Parathyroid adenoma (tissue), 2 donors: ENCODE measurements around the gene POC1A.

Source experiments
- H2AFZ ChIP-seq: fragments of 300-600 bp; sonication (generic); one replicate; pipeline ENCODE4 v1.7.0; 2017; ENCODE audit warnings: antibody characterized with exemption, mild to moderate bottlenecking
- H3K27ac ChIP-seq: fragments of 300-600 bp; sonication (generic); one replicate; pipeline ENCODE4 v1.7.0; 2017
- H3K27me3 ChIP-seq: fragments of 300-600 bp; sonication (generic); one replicate; pipeline ENCODE4 v1.7.0; 2017; ENCODE audit warnings: low read length; ENCODE audit not compliant: control insufficient read depth, insufficient read depth
- H3K36me3 ChIP-seq: fragments of 300-600 bp; sonication (generic); one replicate; pipeline ENCODE4 v1.7.0; 2017; ENCODE audit warnings: low read length; ENCODE audit not compliant: control insufficient read depth, insufficient read depth
- H3K4me1 ChIP-seq: fragments of 300-600 bp; sonication (generic); one replicate; pipeline ENCODE4 v1.7.0; 2017; ENCODE audit warnings: control low read depth
- H3K4me2 ChIP-seq: fragments of 300-600 bp; sonication (generic); one replicate; pipeline ENCODE4 v1.7.0; 2017; ENCODE audit warnings: low read length
- H3K4me3 ChIP-seq: fragments of 300-600 bp; sonication (generic); one replicate; pipeline ENCODE4 v1.7.0; 2017; ENCODE audit warnings: low read depth, low read length
- H3K79me2 ChIP-seq: fragments of 300-600 bp; sonication (generic); one replicate; pipeline ENCODE4 v1.7.0; 2017; ENCODE audit warnings: control low read depth
- H3K9ac ChIP-seq: fragments of 300-600 bp; sonication (generic); one replicate; pipeline ENCODE4 v1.7.0; 2017; ENCODE audit warnings: mild to moderate bottlenecking
- H3K9me3 ChIP-seq: fragments of 300-600 bp; sonication (generic); one replicate; pipeline ENCODE4 v1.7.0; 2017; ENCODE audit warnings: low read length; ENCODE audit not compliant: control insufficient read depth
- TF ChIP-seq, protein P1 (sequence below): fragments of 300-600 bp; sonication (generic); IDR thresholded peaks from one replicate; pipeline ENCODE4 v1.7.0; 2017; ENCODE audit warnings: antibody characterized with exemption, mild to moderate bottlenecking
- donor health status: primary hyperparathyroidism.

POC1A gene

DNA sequence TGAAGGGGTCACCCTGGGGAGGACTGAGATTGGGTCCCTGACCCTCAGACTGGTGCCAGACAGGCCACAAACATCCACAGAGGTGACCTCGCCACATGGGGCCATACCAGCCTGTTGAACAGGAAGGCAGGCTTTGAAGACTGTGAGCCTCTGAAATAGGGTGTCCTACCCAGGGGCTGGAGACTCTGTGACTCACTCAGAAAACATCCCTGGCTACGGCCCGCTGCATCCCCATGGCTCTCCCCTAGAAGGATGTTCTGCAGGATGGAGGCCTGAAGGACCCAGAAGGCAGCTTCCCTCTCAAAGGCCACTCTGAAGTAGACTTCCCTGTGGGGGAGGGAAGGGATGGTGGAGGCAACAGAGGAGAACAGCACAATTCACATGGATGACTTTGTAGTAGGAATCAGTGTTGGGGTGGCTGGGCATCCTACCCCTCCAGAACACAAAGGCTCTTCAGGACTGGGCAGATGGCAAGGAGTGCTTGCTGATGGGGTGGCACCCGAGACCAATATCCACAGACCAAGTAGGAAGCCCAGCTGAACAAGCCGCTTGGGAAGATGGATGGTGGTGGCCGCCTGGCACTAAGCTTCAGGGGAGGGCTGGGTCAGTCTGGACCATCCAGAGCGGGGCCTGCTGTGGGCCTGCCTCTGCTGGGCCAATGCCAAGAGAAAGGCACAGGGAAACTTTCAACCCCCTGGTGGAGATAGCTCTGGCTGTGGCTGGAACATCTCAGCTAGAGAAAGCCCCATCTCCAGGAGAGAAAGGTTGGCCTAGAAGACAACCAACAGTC, 60.3 kb downstream of the POC1A start:
- H3K36me3 ChIP-seq = no peaks in the 10 kb centered on the region
- no peaks in the 10 kb centered on the region for H3K27me3 ChIP-seq
- no peak overlapping the region for H3K27ac ChIP-seq
- no peak overlapping the region for H3K4me2 ChIP-seq
- H3K9ac ChIP-seq = no peak overlapping the region
- TF ChIP-seq, protein P1, sequence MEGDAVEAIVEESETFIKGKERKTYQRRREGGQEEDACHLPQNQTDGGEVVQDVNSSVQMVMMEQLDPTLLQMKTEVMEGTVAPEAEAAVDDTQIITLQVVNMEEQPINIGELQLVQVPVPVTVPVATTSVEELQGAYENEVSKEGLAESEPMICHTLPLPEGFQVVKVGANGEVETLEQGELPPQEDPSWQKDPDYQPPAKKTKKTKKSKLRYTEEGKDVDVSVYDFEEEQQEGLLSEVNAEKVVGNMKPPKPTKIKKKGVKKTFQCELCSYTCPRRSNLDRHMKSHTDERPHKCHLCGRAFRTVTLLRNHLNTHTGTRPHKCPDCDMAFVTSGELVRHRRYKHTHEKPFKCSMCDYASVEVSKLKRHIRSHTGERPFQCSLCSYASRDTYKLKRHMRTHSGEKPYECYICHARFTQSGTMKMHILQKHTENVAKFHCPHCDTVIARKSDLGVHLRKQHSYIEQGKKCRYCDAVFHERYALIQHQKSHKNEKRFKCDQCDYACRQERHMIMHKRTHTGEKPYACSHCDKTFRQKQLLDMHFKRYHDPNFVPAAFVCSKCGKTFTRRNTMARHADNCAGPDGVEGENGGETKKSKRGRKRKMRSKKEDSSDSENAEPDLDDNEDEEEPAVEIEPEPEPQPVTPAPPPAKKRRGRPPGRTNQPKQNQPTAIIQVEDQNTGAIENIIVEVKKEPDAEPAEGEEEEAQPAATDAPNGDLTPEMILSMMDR = no peak
- H3K4me1 ChIP-seq = no peaks in the 10 kb centered on the region
- no peaks in the 10 kb centered on the region for H3K79me2 ChIP-seq
- no peak overlapping the region for H3K4me3 ChIP-seq
- no peaks in the 10 kb centered on the region for H3K9me3 ChIP-seq
- no peak overlapping the region for H2AFZ ChIP-seq

DNA sequence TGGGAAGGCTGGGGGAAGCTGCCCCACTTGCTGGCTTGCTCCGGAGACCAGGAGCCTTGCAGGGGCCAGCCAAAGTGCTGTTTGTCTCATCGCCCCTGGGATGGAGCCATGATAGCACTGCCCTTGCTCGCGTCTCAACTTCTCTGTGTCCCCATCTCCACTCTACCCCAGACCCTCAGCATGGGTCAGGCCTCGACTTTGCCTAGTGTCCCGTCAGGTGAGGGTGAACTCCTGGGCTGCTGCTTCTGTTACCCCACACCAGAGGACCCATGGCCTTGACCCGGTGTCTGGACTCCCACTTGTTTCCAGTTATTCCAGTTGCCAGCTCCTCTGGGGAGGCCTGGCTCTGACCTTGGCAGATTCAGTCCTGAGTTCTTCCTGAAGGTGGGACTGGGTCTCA, 61.3 kb downstream of the POC1A start:
- H3K9ac ChIP-seq = no peak overlapping the region
- no peaks in the 10 kb centered on the region for H3K79me2 ChIP-seq
- H3K4me3 ChIP-seq = no peak overlapping the region
- no peak overlapping the region for H3K27ac ChIP-seq
- H3K9me3 ChIP-seq = no peaks in the 10 kb centered on the region
- no peaks in the 10 kb centered on the region for H3K4me1 ChIP-seq
- no peaks in the 10 kb centered on the region for H3K36me3 ChIP-seq
- no peak overlapping the region for H2AFZ ChIP-seq
- H3K27me3 ChIP-seq = no peaks in the 10 kb centered on the region
- no peak overlapping the region for H3K4me2 ChIP-seq
- TF ChIP-seq, protein P1 = no peak

DNA sequence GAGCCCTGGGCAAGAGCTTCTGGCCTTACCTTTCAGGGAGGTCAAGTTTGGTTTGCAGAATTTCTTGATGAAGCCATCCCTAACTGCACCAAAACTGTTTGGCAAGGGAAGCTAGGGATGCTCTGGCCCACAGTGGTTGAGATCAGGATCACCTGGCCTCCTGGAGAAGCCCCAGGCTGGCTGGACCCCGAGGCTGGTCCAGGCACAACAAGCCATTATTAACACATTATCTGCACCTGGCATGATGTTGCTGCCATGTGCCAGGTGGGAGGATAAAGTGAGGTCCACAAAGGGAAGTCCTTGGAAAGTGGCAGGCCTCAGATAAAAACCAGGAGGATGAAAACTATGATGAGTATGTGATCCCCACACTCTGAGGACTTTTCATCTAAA, 62.0 kb downstream of the POC1A start:
- Histone ChIP-seq H3K79me2 (no peaks in the 10 kb centered on the region), H3K4me3 (no peak overlapping the region), H3K9me3 (no peaks in the 10 kb centered on the region), H2AFZ (no peak overlapping the region), H3K27me3 (no peaks in the 10 kb centered on the region), H3K27ac (no peak overlapping the region), H3K4me1 (no peaks in the 10 kb centered on the region), H3K4me2 (no peak overlapping the region), H3K9ac (no peak overlapping the region), H3K36me3 (no peaks in the 10 kb centered on the region)
- TF ChIP-seq, protein P1 = no peak

DNA sequence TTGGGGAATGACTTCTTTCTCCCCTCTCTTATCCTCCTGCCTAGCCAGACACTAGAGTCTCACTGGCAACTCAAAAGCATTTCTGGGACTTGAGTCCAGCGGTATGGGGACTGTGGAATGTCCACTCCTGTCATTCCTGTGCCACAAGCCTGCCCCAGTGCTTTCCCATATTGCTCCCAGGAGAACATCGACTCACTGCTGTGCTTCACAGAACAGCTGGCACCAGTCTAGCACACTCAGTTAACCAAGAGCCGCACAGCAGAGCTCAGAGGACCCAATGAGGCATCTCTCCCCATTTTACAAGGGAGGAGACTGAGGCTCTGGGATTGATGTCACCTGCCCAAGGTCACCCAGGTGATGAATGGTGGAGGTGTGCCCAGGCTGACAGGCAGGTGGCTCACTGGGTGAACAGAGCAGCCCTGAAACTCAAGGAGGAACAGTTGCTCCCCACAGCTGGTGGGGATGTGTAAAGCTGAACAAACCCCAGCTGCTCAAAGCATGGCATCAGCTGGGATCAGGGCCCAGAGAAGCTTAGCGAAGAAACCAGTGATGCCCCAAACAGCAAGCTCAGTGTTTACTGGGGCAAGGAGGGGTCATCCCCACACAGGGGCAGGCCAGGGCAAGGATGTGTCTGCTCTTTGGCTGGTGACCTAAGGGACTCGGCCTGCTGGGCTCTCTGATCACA, 62.5 kb downstream of the POC1A start:
- H3K4me3 ChIP-seq = no peak overlapping the region
- no peaks in the 10 kb centered on the region for H3K79me2 ChIP-seq
- H3K27me3 ChIP-seq = no peaks in the 10 kb centered on the region
- no peak overlapping the region for H3K9ac ChIP-seq
- H3K9me3 ChIP-seq = no peaks in the 10 kb centered on the region
- TF ChIP-seq, protein P1 = no peak
- H3K36me3 ChIP-seq = no peaks in the 10 kb centered on the region
- H3K4me2 ChIP-seq = no peak overlapping the region
- no peak overlapping the region for H2AFZ ChIP-seq
- H3K4me1 ChIP-seq = no peaks in the 10 kb centered on the region
- H3K27ac ChIP-seq = no peak overlapping the region
